ENCODE results near the gene ARHGEF17. TPM values are rescaled to one million over a fixed set of nuclear protein-coding genes. Genes with fewer than 3 reads are reported as not detected.

Gene ARHGEF17
- total RNA-seq, 1 donor from 2014 or later, result 19.3 TPM

DNA sequence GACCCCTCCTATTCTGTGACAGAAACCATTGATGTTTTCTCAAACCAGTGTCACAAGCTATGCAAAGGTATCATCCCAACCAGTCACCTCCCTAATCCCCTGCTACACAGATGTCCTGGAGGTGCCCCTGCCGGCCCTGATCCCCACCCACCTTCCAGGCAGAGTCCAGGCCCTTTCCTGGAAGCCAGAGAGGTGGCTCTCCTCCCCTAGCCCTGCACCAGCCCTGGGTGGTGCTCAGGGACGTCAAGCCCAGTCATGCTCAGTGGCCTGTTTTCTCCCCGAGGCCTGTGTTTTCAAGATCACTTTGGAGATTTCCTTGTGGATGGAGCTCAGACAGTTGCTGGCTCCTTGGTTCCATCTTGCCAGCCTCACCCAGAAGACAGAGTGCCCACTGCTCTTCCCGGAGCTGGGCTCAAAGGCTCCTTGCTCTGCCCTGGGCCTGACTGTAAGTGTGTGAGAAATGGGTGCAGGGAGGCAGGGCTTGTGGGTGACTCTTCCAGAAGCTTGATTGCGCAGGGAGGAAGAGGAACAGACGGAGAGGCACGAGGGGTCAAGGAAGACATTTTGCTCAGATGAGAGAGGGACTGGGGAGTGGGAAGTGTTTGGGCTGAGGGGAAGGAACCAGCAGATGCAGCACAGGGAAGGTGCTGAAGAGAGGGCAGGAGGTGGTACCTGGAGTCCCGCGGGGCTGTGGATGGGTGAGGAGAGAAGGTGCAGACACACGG, 24.6 kb upstream of the ARHGEF17 start:
- no peaks in the 10 kb centered on the region for H3K9me3 ChIP-seq (ENCODE audit: control insufficient read depth in 3 of 3, low read length in 3 of 3)
- no peaks in the 10 kb centered on the region for H3K27me3 ChIP-seq (ENCODE audit: control insufficient read depth in 3 of 3, insufficient read depth in 3 of 3, low read length in 3 of 3)
- H3K27ac ChIP-seq (ENCODE audit: low read depth, low read length), result no peak overlapping the region
- H3K9ac ChIP-seq (ENCODE audit: low read depth in 1 of 3, low read length in 3 of 3), result no peak overlapping the region
- H3K4me3 ChIP-seq (ENCODE audit: low read length in 3 of 3), result no peak overlapping the region
- no peaks in the 10 kb centered on the region for H3K36me3 ChIP-seq (ENCODE audit: control insufficient read depth in 3 of 3, insufficient read depth in 3 of 3, low read length in 3 of 3)
- peaks cover 11 to 35% (median 17%) of the 10 kb centered on the region in 3 donors for H3K4me1 ChIP-seq (ENCODE audit: control insufficient read depth in 3 of 3, insufficient read depth in 3 of 3, low read length in 3 of 3)

DNA sequence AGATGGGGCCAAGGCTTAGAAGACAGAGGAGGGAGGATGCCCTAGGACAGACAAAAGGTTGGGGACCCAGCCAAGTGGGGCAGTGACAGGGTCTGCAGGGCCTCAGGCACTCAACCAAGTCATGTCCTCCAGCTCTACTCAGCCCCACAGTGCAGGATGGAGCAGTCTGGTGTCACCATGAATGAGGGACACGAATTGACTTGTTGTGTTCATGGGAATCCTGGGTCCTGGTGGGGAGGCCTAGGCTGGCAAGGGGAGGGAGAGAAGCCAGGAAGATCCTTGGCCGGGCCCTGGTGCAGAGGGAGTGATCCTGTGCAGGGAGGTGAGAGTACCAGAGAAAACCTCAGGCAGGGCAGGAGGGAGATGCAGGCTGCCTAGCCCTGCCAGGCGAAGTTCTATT, 24.0 kb upstream of the ARHGEF17 start:
- Histone ChIP-seq H3K36me3 (ENCODE audit: control insufficient read depth in 3 of 3, insufficient read depth in 3 of 3, low read length in 3 of 3) (no peaks in the 10 kb centered on the region), H3K27ac (ENCODE audit: low read depth, low read length) (no peak overlapping the region), H3K9ac (ENCODE audit: low read depth in 1 of 3, low read length in 3 of 3) (no peak overlapping the region), H3K4me1 (ENCODE audit: control insufficient read depth in 3 of 3, insufficient read depth in 3 of 3, low read length in 3 of 3) (peaks cover 18 to 41% (median 24%) of the 10 kb centered on the region in 3 donors), H3K9me3 (ENCODE audit: control insufficient read depth in 3 of 3, low read length in 3 of 3) (no peaks in the 10 kb centered on the region), H3K27me3 (ENCODE audit: control insufficient read depth in 3 of 3, insufficient read depth in 3 of 3, low read length in 3 of 3) (no peaks in the 10 kb centered on the region), H3K4me3 (ENCODE audit: low read length in 3 of 3) (no peak overlapping the region)

DNA sequence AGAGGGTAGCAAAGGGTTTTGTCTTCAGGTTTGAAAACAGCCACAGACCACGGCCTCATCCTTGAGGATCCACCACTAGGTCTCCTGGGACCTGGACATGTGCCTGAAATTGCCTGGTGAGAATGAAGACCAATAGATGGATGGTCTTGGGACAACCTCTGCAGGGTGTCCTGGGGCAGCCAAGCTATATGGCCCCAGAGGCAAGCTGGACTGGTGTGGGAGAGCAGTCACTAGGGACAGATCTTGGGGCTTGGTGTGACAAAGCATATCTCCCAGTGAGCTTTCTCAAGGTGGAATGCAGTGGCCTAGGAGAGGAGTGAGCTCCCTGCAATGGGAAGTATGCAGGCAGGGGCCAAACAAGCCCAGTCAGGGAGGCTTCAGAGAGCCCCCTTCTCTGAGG, 22.4 kb upstream of the ARHGEF17 start:
- Histone ChIP-seq H3K9me3 (ENCODE audit: control insufficient read depth in 3 of 3, low read length in 3 of 3) (no peaks in the 10 kb centered on the region), H3K27me3 (ENCODE audit: control insufficient read depth in 3 of 3, insufficient read depth in 3 of 3, low read length in 3 of 3) (no peaks in the 10 kb centered on the region), H3K9ac (ENCODE audit: low read depth in 1 of 3, low read length in 3 of 3) (no peak overlapping the region), H3K4me3 (ENCODE audit: low read length in 3 of 3) (no peak overlapping the region), H3K4me1 (ENCODE audit: control insufficient read depth in 3 of 3, insufficient read depth in 3 of 3, low read length in 3 of 3) (peaks cover 23 to 46% (median 27%) of the 10 kb centered on the region in 3 donors), H3K27ac (ENCODE audit: low read depth, low read length) (no peak overlapping the region), H3K36me3 (ENCODE audit: control insufficient read depth in 3 of 3, insufficient read depth in 3 of 3, low read length in 3 of 3) (no peaks in the 10 kb centered on the region)

DNA sequence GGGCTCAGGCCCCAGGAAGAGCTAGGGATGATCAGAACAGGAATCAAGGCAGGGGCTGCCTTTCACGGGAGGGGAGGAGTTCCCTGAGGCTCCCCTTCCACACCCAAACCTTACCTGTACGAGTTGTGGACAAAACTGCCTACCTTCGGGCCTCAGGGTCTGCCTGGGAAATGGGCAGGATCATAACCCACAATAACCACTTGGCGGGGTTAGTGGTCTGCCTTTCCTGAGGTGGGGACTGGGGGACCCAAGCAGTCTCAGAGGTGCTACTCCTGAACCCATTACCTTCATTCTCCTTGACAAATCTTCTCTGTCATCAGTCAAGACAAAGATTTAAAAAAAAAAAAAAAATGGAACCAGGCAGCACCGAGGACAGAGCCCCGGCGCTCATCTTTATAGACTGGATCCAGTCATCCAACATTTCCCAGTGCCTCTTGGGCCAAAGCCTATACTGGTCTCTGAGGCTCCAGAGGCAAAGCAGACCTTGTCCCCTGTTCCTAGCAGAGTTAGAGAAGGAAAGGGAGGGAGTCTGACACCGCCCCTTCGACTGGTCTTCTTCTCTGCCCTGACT, 21.8 kb upstream of the ARHGEF17 start:
- Histone ChIP-seq H3K27me3 (ENCODE audit: control insufficient read depth in 3 of 3, insufficient read depth in 3 of 3, low read length in 3 of 3) (no peaks in the 10 kb centered on the region), H3K4me3 (ENCODE audit: low read length in 3 of 3) (no peak overlapping the region), H3K9ac (ENCODE audit: low read depth in 1 of 3, low read length in 3 of 3) (no peak overlapping the region), H3K4me1 (ENCODE audit: control insufficient read depth in 3 of 3, insufficient read depth in 3 of 3, low read length in 3 of 3) (peaks cover 23 to 41% (median 27%) of the 10 kb centered on the region in 3 donors), H3K27ac (ENCODE audit: low read depth, low read length) (no peak overlapping the region), H3K36me3 (ENCODE audit: control insufficient read depth in 3 of 3, insufficient read depth in 3 of 3, low read length in 3 of 3) (no peaks in the 10 kb centered on the region), H3K9me3 (ENCODE audit: control insufficient read depth in 3 of 3, low read length in 3 of 3) (no peaks in the 10 kb centered on the region)

DNA sequence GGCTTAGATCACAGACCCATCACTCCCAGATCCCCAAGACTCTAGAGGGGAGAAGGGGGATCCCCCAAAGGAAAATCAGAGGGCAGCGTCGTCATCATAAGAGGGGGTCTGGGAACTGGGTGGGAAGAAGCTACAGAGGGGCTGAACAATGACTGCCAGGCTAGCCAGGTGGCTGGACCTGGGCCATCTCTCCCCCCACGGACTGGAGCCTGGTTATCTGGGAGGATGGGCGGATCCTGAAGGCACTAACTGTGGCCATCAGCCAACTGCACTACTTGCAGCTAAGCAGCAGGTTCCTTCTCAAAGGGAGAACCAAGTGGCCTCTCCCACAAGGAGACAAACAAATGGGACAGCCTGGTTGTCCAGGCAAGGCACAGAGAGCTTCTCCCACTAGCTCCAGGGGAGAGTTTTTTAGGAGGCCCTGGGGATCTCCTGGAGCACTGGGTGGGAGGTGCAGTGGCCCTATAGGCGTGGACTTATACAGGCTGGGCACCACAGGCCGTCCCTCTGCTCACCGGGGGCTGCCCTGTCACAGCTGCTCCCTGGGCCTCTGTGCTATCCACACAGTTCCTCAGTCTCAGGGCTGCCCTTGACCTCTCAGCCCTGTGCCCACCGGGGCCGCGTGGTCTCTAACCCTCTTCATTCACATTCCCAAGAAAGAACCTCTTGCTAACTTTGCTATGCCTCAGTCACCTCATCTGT, 20.5 kb upstream of the ARHGEF17 start:
- Histone ChIP-seq H3K36me3 (ENCODE audit: control insufficient read depth in 3 of 3, insufficient read depth in 3 of 3, low read length in 3 of 3) (no peaks in the 10 kb centered on the region), H3K27ac (ENCODE audit: low read depth, low read length) (no peak overlapping the region), H3K4me3 (ENCODE audit: low read length in 3 of 3) (no peak overlapping the region), H3K9me3 (ENCODE audit: control insufficient read depth in 3 of 3, low read length in 3 of 3) (no peaks in the 10 kb centered on the region), H3K9ac (ENCODE audit: low read depth in 1 of 3, low read length in 3 of 3) (no peak overlapping the region), H3K27me3 (ENCODE audit: control insufficient read depth in 3 of 3, insufficient read depth in 3 of 3, low read length in 3 of 3) (peaks cover 0 to 3% (median 0%) of the 10 kb centered on the region in 3 donors), H3K4me1 (ENCODE audit: control insufficient read depth in 3 of 3, insufficient read depth in 3 of 3, low read length in 3 of 3) (peaks cover 23 to 31% (median 27%) of the 10 kb centered on the region in 3 donors)

DNA sequence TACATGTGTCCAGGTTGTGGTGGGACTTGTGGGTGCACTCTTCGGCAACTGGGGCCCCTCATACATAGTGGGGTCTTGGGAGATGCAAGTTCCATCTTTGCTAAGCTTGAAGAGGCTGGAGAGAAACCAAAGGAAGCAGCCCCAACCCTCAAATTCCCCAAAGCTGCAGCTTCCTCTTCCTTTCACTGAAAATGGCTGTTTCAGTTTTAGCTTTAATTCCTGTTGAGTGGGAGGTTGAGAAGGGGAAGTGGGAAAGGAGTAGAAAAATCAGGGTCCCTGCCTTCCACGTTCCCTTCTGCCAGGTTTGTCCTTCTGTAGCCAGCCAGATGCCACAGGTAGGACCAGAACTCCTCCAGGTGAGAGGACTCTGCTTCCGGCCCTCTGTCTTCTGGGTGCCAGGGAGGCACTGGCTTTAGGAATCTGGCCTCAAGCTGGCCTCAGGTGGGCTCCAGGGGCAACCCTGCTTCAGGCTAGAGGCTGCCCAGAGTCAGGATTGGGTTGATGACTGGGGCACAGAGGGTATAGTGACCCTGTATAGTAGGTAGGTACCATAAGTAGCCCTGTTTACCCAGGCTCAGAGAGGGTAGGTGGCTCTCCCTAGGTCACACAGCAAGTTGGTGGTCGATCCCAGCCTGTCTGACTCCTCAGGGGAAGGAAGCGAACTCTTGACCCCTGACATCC, 19.7 kb upstream of the ARHGEF17 start:
- H3K27me3 ChIP-seq (ENCODE audit: control insufficient read depth in 3 of 3, insufficient read depth in 3 of 3, low read length in 3 of 3), result peaks cover 0 to 3% (median 0%) of the 10 kb centered on the region in 3 donors
- H3K36me3 ChIP-seq (ENCODE audit: control insufficient read depth in 3 of 3, insufficient read depth in 3 of 3, low read length in 3 of 3), result no peaks in the 10 kb centered on the region
- H3K9me3 ChIP-seq (ENCODE audit: control insufficient read depth in 3 of 3, low read length in 3 of 3), result no peaks in the 10 kb centered on the region
- H3K27ac ChIP-seq (ENCODE audit: low read depth, low read length), result peak overlapping the region; percentile 61
- H3K9ac ChIP-seq (ENCODE audit: low read depth in 1 of 3, low read length in 3 of 3), result peak overlapping the region in 1 of 3 donors; percentile 74
- no peak overlapping the region for H3K4me3 ChIP-seq (ENCODE audit: low read length in 3 of 3)
- peaks cover 23 to 31% (median 27%) of the 10 kb centered on the region in 3 donors for H3K4me1 ChIP-seq (ENCODE audit: control insufficient read depth in 3 of 3, insufficient read depth in 3 of 3, low read length in 3 of 3)

DNA sequence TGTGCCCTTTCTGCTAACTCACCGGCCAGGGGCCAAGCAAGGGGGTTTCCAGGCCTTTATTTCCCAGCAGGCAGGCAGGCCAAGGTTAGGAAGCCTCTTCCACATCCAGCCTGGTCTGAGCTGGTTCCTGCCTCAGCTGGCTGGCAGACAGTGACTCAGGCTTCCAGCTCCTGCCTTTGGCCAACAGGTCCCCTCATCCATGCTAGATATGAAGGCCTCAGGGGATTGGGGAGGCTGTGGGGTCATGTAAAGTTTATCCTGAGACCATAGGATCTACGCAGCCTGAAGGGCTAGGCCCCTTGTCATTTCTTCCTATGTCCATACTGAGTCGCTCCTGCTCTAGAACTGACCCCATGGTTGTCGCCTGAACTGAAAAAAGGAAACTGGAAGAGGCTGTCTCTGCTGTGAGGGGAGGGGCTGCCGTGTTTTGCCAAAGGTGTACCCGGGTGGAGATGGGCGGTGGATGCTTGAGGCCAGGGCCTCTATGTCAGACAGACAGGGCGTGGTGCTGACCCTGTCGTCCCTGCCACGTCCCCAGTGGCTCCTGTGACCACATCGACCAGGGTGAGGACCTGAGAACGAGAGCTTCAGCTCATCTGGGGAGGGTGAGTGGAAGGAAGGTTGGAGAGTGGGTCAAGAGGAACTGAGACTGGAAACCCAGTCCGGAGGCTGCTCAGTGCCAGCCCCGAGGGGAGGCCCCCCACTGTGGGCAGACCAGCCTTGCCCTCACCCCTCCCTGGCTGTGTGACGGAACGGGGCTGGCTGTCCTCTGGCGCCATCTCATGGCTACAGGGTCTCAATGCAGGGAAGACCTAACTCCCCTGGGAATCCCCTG, 19.0 kb upstream of the ARHGEF17 start:
- Histone ChIP-seq H3K36me3 (ENCODE audit: control insufficient read depth in 3 of 3, insufficient read depth in 3 of 3, low read length in 3 of 3) (no peaks in the 10 kb centered on the region), H3K27ac (ENCODE audit: low read depth, low read length) (peak overlapping the region; percentile 61), H3K4me3 (ENCODE audit: low read length in 3 of 3) (peak overlapping the region; percentile 47 to 69 (median 54))

DNA sequence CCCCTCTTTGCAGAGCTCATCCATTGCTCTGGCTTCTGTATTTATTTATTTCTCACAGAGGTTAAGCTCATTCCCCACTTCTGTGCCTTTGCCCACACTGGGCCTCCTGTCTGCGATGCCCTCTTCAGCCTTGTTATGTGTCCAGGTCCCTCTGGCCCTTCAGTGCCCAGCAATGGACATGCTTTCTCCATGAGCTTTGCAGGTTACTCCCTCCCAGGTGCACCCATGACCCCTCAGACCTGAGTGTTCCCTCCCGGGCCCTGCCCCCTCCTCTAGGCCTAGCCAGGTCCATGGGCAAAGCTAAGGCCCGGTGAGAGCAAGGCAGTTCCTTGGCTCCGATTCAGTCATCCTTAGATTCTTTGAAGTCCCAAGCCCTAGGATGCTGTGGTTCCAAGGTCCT, 17.5 kb upstream of the ARHGEF17 start:
- Histone ChIP-seq H3K27me3 (ENCODE audit: control insufficient read depth in 3 of 3, insufficient read depth in 3 of 3, low read length in 3 of 3) (peaks cover 0 to 3% (median 0%) of the 10 kb centered on the region in 3 donors), H3K4me1 (ENCODE audit: control insufficient read depth in 3 of 3, insufficient read depth in 3 of 3, low read length in 3 of 3) (peaks cover 23 to 27% (median 23%) of the 10 kb centered on the region in 3 donors), H3K27ac (ENCODE audit: low read depth, low read length) (no peak overlapping the region), H3K9me3 (ENCODE audit: control insufficient read depth in 3 of 3, low read length in 3 of 3) (no peaks in the 10 kb centered on the region), H3K36me3 (ENCODE audit: control insufficient read depth in 3 of 3, insufficient read depth in 3 of 3, low read length in 3 of 3) (no peaks in the 10 kb centered on the region), H3K4me3 (ENCODE audit: low read length in 3 of 3) (no peak overlapping the region), H3K9ac (ENCODE audit: low read depth in 1 of 3, low read length in 3 of 3) (no peak overlapping the region)

More for the DNA sequence above, 19.0 kb upstream of the ARHGEF17 start:
- Histone ChIP-seq H3K9me3 (ENCODE audit: control insufficient read depth in 3 of 3, low read length in 3 of 3) (no peaks in the 10 kb centered on the region), H3K4me1 (ENCODE audit: control insufficient read depth in 3 of 3, insufficient read depth in 3 of 3, low read length in 3 of 3) (peaks cover 23 to 27% (median 24%) of the 10 kb centered on the region in 3 donors), H3K9ac (ENCODE audit: low read depth in 1 of 3, low read length in 3 of 3) (peak overlapping the region; percentile 51 to 74 (median 64)), H3K27me3 (ENCODE audit: control insufficient read depth in 3 of 3, insufficient read depth in 3 of 3, low read length in 3 of 3) (peaks cover 0 to 3% (median 0%) of the 10 kb centered on the region in 3 donors)

DNA sequence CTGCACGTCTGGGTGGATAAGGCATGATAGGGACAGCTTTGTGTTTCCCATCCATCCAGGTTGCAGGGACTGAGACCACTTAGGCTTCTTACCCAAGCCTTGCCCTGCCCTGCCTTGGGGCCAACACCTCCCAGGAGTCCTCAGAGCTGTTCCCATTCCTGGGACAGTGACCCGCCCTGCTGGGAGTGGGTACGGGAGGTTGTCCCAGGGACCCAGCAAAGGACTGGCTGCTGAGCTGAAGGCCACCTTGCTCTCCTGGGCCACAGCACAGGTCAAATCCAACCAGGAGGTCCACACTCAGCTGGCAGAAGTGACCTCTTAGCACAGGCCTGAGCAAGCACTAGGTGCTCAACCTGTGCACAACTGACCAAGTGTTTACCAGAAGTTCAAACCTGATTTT, 16.9 kb upstream of the ARHGEF17 start:
- H3K36me3 ChIP-seq (ENCODE audit: control insufficient read depth in 3 of 3, insufficient read depth in 3 of 3, low read length in 3 of 3), result no peaks in the 10 kb centered on the region
- peaks cover 0 to 3% (median 0%) of the 10 kb centered on the region in 3 donors for H3K27me3 ChIP-seq (ENCODE audit: control insufficient read depth in 3 of 3, insufficient read depth in 3 of 3, low read length in 3 of 3)
- H3K9me3 ChIP-seq (ENCODE audit: control insufficient read depth in 3 of 3, low read length in 3 of 3), result no peaks in the 10 kb centered on the region
- H3K27ac ChIP-seq (ENCODE audit: low read depth, low read length), result no peak overlapping the region
- peaks cover 23 to 27% (median 23%) of the 10 kb centered on the region in 3 donors for H3K4me1 ChIP-seq (ENCODE audit: control insufficient read depth in 3 of 3, insufficient read depth in 3 of 3, low read length in 3 of 3)
- no peak overlapping the region for H3K9ac ChIP-seq (ENCODE audit: low read depth in 1 of 3, low read length in 3 of 3)
- no peak overlapping the region for H3K4me3 ChIP-seq (ENCODE audit: low read length in 3 of 3)

All from skeletal muscle tissue (tissue), 4 donors.